Esophagus squamous epithelium (tissue), 4 donors: ENCODE data around the gene RERE.

Source experiments
- POLR2A ChIP-seq, 4 donors: fragments of 450-650 bp; IDR thresholded peaks; one replicate each; pipeline ENCODE4 v1.6.1; 2017; ENCODE audit warnings: antibody characterized with exemption in 4 of 4, mild to moderate bottlenecking in 4 of 4, moderate library complexity in 3 of 4
- TF ChIP-seq, protein P1 (sequence below), 6 experiments: fragments of 450-650 bp in 4 of 6; fragments of 200-600 bp in 2 of 6; sonication (generic) in 2 of 6; IDR thresholded peaks; one replicate each; pipeline ENCODE4 v1.5.1; 2016 to 2019; ENCODE audit warnings: antibody characterized with exemption in 6 of 6, mild to moderate bottlenecking in 4 of 6, moderate library complexity in 4 of 6

DNA sequence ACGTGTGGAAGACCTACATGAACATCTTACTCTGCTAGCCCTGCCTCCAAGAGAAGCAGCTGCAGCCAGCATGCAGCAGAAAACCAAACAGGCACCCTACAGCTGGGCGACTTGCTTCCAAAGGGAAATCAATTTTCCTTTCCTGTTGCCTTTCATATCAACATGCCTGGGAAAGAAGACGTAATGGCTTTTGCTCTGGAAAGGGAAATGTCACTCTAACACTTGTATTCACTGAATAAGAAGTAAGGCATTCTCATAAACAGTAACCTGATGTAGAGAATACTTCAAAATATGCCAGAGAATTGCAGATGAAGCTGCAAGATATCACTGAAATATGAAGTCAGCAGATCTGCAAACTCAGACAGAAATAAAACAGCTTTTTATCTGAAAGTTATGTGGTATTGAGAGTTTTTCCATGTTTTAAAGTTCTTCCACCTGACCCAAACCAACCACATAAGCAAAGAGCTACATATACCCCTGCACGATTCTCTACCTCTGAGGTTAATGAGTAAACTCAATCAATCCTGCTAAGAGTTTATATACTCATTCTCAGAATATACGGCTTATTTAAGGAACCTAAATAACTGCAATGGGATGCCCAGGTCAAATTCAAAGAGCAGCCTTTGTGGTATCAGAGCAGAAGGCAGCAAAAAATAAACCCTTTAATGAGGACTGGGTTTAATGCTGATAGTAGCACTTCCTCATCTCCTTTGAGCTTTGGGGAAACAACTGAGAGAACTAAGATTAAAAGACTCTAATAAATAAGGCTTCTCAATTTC, 150.9 kb downstream of the RERE start:
- TF ChIP-seq, protein P1, sequence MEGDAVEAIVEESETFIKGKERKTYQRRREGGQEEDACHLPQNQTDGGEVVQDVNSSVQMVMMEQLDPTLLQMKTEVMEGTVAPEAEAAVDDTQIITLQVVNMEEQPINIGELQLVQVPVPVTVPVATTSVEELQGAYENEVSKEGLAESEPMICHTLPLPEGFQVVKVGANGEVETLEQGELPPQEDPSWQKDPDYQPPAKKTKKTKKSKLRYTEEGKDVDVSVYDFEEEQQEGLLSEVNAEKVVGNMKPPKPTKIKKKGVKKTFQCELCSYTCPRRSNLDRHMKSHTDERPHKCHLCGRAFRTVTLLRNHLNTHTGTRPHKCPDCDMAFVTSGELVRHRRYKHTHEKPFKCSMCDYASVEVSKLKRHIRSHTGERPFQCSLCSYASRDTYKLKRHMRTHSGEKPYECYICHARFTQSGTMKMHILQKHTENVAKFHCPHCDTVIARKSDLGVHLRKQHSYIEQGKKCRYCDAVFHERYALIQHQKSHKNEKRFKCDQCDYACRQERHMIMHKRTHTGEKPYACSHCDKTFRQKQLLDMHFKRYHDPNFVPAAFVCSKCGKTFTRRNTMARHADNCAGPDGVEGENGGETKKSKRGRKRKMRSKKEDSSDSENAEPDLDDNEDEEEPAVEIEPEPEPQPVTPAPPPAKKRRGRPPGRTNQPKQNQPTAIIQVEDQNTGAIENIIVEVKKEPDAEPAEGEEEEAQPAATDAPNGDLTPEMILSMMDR (IDR thresholded peaks at IDR 0.05) = no peak
- TF ChIP-seq POLR2A (IDR thresholded peaks at IDR 0.05) = no peak
